Progenitor cell of endocrine pancreas (in vitro differentiated cells): ENCODE measurements around the gene SATB1. TPM values are rescaled to one million over a fixed set of nuclear protein-coding genes. Genes with fewer than 3 reads are reported as not detected.

Experiments used
- DNase-seq: peaks from one replicate; pipeline ENCODE4 v3.0.0; 2021; ENCODE audit warnings: low spot score; ENCODE audit not compliant: unreplicated experiment
- H3K27ac Mint-ChIP-seq: 2 replicates; pipeline ENCODE4 v1.8.0; 2021; ENCODE audit warnings: mild to moderate bottlenecking, moderate library complexity, mixed read lengths
- H3K27me3 Mint-ChIP-seq: 2 replicates; pipeline ENCODE4 v1.8.0; 2021; ENCODE audit warnings: mixed read lengths
- H3K36me3 Mint-ChIP-seq: 2 replicates; pipeline ENCODE4 v1.8.0; 2022; ENCODE audit warnings: mixed read lengths; ENCODE audit not compliant: insufficient read depth
- H3K4me1 Mint-ChIP-seq: 2 replicates; pipeline ENCODE4 v1.8.0; 2021; ENCODE audit warnings: low read depth, mixed read lengths
- H3K4me3 Mint-ChIP-seq: 2 replicates; pipeline ENCODE4 v1.8.0; 2021; ENCODE audit warnings: low read depth, mild to moderate bottlenecking, moderate library complexity, mixed read lengths
- H3K9me3 Mint-ChIP-seq: 2 replicates; pipeline ENCODE4 v1.8.0; 2021; ENCODE audit warnings: low read depth, mixed read lengths
- total RNA-seq: library from RNA; stranded (reverse); gene quantifications from 2 replicates; pipeline ENCODE4 v1.2.1, GENCODE V29; 2021
- TF ChIP-seq, protein P1 (sequence below): fragments of 200-600 bp; sonication (generic); IDR thresholded peaks from one replicate; pipeline ENCODE4 v1.5.0; 2021; ENCODE audit warnings: antibody characterized with exemption, mild to moderate bottlenecking; ENCODE audit not compliant: unreplicated experiment

The SATB1 gene
- total RNA-seq, 1 donor from 2014 or later = 65.6 TPM

DNA sequence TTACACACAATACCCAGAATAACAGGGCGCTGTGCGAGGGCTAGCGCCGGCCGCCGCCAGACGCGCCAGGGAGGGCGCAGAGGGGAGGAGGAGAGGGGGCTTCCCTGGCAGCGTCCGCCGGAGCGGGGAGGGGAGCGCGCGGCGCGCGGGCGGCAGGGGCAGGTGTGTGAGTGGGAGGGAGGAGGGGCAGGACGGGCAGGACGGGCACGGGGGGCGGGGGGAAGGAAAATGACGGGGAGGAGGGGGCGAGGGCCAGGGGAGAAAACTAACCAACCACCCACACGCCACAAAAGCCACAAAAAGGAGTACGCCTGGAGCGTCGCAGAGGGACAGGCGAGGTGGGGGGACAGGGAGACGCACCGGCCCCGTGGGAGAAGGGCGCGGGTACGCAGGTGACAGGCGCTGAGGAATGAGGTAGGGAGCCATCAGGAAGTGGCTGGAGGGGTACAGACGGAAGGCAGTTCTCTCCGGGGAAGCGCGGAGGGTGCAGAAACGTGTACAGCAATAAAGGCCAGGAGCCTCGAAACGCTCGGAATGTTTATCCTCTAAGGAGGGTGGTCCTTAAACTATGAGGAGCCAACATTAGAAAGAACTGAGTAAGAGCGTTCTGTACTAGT, 610 bp upstream of the SATB1 start:
- Mint-ChIP-seq H3K4me3 (peak overlapping the region; percentile 85), H3K27me3 (no peaks in the 10 kb centered on the region), H3K9me3 (no peaks in the 10 kb centered on the region), H3K36me3 (peaks cover 2% of the 10 kb centered on the region), H3K27ac (peak overlapping the region; percentile 98), H3K4me1 (peaks cover 23% of the 10 kb centered on the region)
- DNase-seq = peak; percentile 82
- TF ChIP-seq, protein P1, sequence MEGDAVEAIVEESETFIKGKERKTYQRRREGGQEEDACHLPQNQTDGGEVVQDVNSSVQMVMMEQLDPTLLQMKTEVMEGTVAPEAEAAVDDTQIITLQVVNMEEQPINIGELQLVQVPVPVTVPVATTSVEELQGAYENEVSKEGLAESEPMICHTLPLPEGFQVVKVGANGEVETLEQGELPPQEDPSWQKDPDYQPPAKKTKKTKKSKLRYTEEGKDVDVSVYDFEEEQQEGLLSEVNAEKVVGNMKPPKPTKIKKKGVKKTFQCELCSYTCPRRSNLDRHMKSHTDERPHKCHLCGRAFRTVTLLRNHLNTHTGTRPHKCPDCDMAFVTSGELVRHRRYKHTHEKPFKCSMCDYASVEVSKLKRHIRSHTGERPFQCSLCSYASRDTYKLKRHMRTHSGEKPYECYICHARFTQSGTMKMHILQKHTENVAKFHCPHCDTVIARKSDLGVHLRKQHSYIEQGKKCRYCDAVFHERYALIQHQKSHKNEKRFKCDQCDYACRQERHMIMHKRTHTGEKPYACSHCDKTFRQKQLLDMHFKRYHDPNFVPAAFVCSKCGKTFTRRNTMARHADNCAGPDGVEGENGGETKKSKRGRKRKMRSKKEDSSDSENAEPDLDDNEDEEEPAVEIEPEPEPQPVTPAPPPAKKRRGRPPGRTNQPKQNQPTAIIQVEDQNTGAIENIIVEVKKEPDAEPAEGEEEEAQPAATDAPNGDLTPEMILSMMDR = peak; percentile 8

DNA sequence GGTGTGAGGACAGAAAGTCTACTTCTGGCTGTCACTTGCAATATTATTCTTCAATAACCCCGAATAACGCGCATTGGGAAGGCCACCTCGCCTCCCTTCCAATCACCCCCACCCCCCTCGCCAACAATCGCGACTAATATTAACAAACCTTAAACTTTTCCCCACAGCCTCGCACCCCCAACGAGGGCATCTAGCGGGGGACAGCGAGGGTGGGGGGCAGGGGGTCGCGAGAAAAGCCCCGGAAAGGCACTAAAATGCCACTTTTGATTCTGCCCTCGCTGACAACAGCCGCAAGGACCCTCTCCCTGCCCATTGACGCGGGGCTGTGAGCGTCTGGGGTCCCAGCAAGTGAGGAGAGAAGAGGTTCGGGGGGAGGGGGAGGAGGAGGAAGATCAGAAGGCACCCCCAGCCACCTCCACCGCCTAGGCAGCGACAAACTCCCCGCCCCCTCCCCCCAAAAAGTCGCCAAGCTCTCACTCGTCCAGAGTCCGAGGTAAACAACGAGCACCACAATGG, 868 bp downstream of the SATB1 start:
- H3K36me3 Mint-ChIP-seq = peaks cover 10% of the 10 kb centered on the region

DNA sequence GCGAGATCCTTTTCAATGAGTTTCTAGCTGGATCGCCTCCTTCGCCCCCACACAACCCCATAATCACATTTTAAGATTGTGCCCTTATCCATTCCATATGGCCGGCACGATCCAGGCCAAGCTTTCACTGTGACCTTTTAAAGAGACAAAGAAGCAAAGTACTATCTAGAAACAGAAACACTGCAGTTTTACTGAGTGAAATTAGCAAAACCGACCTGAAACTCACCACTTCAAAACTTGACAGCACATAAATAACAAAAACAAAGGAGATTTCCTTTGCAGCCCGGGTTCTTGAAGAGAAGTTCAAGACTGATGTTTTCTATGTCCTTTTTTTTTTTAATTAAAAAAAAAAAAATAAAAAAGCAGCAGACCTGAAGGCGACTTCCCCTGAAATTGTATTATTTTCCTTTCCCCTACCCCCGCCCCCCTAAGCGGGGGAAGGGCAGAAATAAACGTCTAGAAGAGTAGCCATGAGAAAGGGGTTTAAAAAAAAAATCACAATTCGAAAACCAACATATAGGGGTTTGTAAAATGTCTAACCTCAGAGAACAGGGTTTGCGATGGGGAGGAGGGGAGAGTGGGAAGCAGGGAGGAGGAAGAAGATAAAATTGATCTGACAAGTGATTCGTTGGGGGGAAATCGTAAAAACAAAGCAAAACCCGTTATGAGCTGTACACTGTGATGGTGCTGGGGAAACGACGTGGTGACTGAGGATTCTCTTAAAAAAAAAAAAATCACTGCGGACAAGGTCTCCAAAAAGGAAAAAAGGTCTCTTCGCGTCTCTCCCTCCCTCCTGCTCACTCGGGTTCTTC, 1.5 kb downstream of the SATB1 start:
- TF ChIP-seq, protein P1 = no peak
- H3K36me3 Mint-ChIP-seq = peaks cover 10% of the 10 kb centered on the region
- no peaks in the 10 kb centered on the region for H3K27me3 Mint-ChIP-seq
- peak overlapping the region; percentile 98 for H3K27ac Mint-ChIP-seq
- H3K4me1 Mint-ChIP-seq = peaks cover 38% of the 10 kb centered on the region
- peak overlapping the region; percentile 85 for H3K4me3 Mint-ChIP-seq
- H3K9me3 Mint-ChIP-seq = no peaks in the 10 kb centered on the region
- DNase-seq = no peak

More for the DNA sequence above, 868 bp downstream of the SATB1 start:
- peaks cover 36% of the 10 kb centered on the region for H3K4me1 Mint-ChIP-seq
- no peaks in the 10 kb centered on the region for H3K9me3 Mint-ChIP-seq
- H3K27me3 Mint-ChIP-seq = no peaks in the 10 kb centered on the region
- DNase-seq = peak; percentile 22
- H3K4me3 Mint-ChIP-seq = peak overlapping the region; percentile 85
- H3K27ac Mint-ChIP-seq = peak overlapping the region; percentile 98
- TF ChIP-seq, protein P1 = no peak

DNA sequence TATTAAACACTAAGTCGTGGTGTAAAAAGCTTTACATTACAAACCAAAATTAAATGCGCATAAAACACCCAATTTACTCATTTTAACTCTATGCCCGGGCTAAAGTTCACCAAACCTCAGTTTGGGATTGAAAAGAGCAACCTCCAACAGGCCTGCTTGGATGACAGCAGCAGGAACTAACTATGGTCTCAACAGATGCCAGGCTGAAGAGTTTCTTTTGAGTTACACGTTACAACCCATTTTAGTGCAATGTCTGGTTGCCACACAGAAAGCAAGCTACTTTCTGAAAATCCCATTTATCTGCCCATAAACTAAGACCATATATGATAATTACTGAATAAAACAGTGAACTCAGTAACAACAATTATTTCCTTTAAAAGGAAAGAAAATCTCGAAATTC, 2.2 kb downstream of the SATB1 start:
- peak overlapping the region; percentile 96 for H3K27ac Mint-ChIP-seq
- H3K4me3 Mint-ChIP-seq = peak overlapping the region; percentile 85
- DNase-seq = no peak
- peaks cover 38% of the 10 kb centered on the region for H3K4me1 Mint-ChIP-seq
- H3K36me3 Mint-ChIP-seq = peaks cover 10% of the 10 kb centered on the region
- H3K9me3 Mint-ChIP-seq = no peaks in the 10 kb centered on the region
- TF ChIP-seq, protein P1 = no peak
- H3K27me3 Mint-ChIP-seq = no peaks in the 10 kb centered on the region

DNA sequence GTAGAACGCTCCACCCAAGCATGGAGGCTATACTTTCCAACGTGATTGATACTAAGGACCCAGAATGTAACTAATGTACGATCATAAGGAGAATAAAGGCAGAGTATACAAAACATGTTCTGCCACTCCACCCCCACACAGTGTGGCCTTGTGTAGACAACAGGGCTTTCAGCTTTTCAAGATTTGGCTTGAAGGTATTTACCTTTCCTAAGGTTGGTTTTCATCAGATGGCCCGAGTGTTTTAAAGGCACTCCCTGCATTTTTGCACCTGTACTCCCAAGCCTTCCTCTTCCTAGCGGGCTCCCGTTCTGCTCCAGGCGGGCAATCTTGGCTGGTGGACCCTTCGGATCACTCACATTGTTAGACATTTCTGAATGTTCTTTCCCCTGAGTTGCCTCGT, 4.6 kb downstream of the SATB1 start:
- H3K36me3 Mint-ChIP-seq = peaks cover 14% of the 10 kb centered on the region
- H3K9me3 Mint-ChIP-seq = no peaks in the 10 kb centered on the region
- TF ChIP-seq, protein P1 = no peak
- no peak overlapping the region for H3K27ac Mint-ChIP-seq
- no peaks in the 10 kb centered on the region for H3K27me3 Mint-ChIP-seq
- no peak overlapping the region for H3K4me3 Mint-ChIP-seq
- no peak for DNase-seq
- peaks cover 37% of the 10 kb centered on the region for H3K4me1 Mint-ChIP-seq
